Fibroblast of the aortic adventitia (primary cell): ENCODE results near the gene IRS2. TPM values are rescaled to one million over a fixed set of nuclear protein-coding genes. Genes with fewer than 3 reads are reported as not detected.
A peak's percentile ranks its signal among the peaks of the same experiment; 100 is the strongest.

Experiments used
- DNase-seq: peaks from one replicate; pipeline ENCODE4 v3.0.0-alpha.2; 2010; ENCODE audit warnings: low read depth
- H3K4me3 ChIP-seq: 2 replicates; pipeline ENCODE4 v1.5.1; 2011; ENCODE audit warnings: low read depth, mild to moderate bottlenecking, control low read depth, low read length, moderate library complexity
- CTCF ChIP-seq: IDR thresholded peaks from 2 replicates; pipeline ENCODE4 v1.5.1; 2011; ENCODE audit warnings: mild to moderate bottlenecking, low read length, control low read depth, inconsistent platforms; ENCODE audit not compliant: insufficient read depth
- total RNA-seq: library from RNA; depleted of rRNA; stranded (reverse); fragments of >200 nt; gene quantifications from 2 replicates; pipeline ENCODE4 v1.2.3, GENCODE V29; 2012; ENCODE audit warnings: low replicate concordance

Gene IRS2
- total RNA-seq, 1 donor = 4.3 TPM

GRCh38 chr13:109819874-109820273 is 33.5 kb upstream of the IRS2 start:
- DNase-seq = no peak
- no peak for TF ChIP-seq CTCF
- H3K4me3 ChIP-seq = no peak overlapping the region

- peak; percentile 15 for DNase-seq
- H3K4me3 ChIP-seq = no peak overlapping the region
- no peak for TF ChIP-seq CTCF
Measured at GRCh38 chr13:109818886-109819285, 32.5 kb upstream of the IRS2 start.

GRCh38 chr13:109817591-109818535 is 31.5 kb upstream of the IRS2 start:
- no peak for TF ChIP-seq CTCF
- H3K4me3 ChIP-seq = no peak overlapping the region
- DNase-seq = no peak

- TF ChIP-seq CTCF = no peak
- DNase-seq = peak; percentile 9
- H3K4me3 ChIP-seq = no peak overlapping the region
Measured at GRCh38 chr13:109816808-109817203, 30.4 kb upstream of the IRS2 start.

- TF ChIP-seq CTCF = no peak
- H3K4me3 ChIP-seq = no peak overlapping the region
- DNase-seq = no peak
Measured at GRCh38 chr13:109816112-109816807, 29.9 kb upstream of the IRS2 start.

- no peak overlapping the region for H3K4me3 ChIP-seq
- no peak for DNase-seq
- TF ChIP-seq CTCF = no peak
Measured at GRCh38 chr13:109815651-109816050, 29.3 kb upstream of the IRS2 start.
